ENCODE data around the gene AKAP6.

AKAP6 gene

DNA sequence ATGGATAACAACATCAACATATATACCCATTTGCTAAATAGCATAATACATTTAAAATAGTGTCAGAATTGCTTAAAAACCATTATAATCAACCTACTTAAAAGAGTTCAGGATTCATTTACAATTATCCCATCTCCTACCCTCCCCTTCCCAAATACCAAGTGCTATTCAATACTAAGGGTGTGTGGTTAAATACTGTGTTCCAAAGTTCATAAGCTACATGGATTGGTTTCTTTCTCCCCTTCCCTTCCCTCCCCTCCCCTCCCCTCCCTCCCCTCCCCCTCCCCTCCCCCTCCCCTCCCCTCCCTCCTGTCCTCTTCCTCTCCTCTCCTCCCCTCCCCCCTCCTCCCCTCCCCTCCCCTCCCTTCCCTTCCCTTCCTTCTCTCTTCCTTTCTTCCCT, 512.6 kb downstream of the AKAP6 start:
- DNase-seq: no peak

DNA sequence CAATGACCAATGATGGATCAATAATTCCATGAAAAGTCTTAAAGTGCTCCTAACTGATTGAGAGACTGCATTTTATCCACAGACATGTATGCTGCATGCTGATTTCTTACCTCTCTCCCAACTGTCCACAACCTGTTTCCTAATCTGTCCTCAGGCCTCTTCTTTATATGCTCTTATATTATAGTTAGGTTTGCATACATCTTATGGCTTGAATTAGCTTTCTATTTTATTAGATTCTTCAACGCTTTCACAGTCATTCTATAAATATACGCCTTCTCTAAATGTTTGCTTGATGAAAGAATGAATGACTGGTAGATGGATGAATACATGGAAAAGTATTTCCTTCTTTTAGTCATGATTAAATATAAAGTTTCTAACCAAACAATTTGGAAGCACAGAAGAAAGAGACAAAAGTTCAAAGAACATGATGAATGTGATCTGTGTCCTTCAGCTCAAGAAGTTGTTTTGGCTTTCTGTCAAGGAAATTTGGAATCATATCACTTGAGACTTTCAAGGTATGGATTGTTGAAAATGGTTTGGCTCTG, 517.8 kb downstream of the AKAP6 start:
- no peak for DNase-seq

DNA sequence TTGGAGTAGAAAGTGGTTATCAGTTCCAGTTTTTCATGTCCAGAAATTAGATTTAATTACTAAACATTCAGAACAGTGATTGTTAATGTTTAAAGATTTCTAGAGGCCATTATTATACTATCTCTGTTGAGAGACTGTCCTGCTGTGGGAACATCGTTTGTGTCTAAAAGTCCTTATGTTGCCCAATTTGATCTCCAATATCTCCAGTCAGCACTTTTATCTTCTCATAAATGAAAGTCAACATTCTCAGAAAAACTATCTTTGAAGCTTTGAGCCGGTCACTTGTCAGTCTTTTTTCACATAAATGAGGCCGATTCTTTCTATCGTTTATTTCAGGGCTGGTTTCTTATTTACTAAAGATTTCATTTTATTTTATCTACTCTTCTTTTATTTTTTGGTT, 518.8 kb downstream of the AKAP6 start:
- DNase-seq: no peak

DNA sequence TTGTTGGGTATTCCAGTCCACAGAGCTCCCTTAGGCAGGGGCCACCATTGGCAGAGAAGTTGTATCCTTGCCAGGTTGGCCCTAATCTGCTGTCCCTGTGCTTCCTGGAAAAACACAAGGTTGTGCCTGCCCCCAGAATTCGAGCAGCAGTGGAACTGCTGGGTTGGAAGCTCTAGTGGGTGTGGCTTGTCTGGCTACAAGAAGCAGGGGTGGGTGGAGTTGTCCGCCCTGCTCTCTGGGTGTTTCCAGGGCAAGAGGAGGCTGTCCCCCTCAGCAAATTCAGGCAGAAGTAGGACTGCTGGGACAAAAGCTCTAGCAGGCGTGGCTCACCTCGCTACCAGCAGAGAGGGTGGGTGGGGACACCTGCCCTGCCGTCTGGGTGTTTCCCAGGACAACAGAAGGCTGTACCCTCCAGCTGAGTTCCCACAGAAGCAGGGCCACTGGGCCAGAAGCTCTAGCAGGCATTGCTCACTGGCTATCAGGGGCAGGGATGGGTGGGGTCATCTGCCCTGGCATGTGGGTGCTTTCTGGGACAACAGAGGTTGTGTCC, 536.8 kb downstream of the AKAP6 start:
- no peak for DNase-seq

DNA sequence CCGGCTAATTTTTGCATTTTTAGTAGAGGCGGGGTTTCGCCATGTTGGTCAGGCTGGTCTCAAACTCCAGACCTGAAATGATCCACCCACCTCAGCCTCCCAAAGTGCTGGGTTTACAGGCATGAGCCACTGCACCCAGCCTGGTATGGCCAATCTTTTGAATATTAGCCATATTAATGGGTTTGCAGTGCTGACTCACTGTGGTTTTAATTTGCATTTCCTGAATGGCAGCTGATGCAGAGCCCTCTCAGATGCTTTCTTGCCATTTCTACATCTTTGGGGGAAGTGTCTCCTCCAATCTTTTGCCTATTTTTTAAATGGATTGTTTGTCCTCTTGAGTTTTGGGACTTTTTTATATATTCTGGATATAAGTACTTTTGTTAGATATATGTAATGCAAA, 554.1 kb downstream of the AKAP6 start:
- no peak for DNase-seq
